Astrocyte (in vitro differentiated cells and primary cell): ENCODE data around the gene PEAK1. TPM values are rescaled to one million over a fixed set of nuclear protein-coding genes. Genes with fewer than 3 reads are reported as not detected.
A peak's percentile ranks its signal among the peaks of the same experiment; 100 is the strongest.

Source experiments
- DNase-seq: peaks from one replicate; pipeline ENCODE4 v3.0.0-alpha.2; 2010; ENCODE audit warnings: low read depth
- FAIRE-seq: peaks from 2 replicates; lab custom pipeline; 2011; peaks lifted over from hg19 to GRCh38; lab: Jason Lieb, UNC
- H2AFZ ChIP-seq: 2 replicates; pipeline ENCODE4 v1.6.0; 2012; ENCODE audit warnings: low read depth, low read length, inconsistent platforms
- H3K27ac ChIP-seq: 2 replicates; pipeline ENCODE4 v1.5.1; 2011; ENCODE audit warnings: low read depth, low read length, inconsistent platforms
- H3K27me3 ChIP-seq: 2 replicates; pipeline ENCODE4 v1.6.0; 2011; ENCODE audit warnings: low read length, inconsistent platforms; ENCODE audit not compliant: insufficient read depth
- H3K36me3 ChIP-seq: 2 replicates; pipeline ENCODE4 v1.5.1; 2011; ENCODE audit warnings: low read length, inconsistent platforms; ENCODE audit not compliant: insufficient read depth
- H3K4me1 ChIP-seq: 2 replicates; pipeline ENCODE4 v1.5.1; 2011; ENCODE audit warnings: low read length, inconsistent platforms; ENCODE audit not compliant: insufficient read depth
- H3K4me2 ChIP-seq: 2 replicates; pipeline ENCODE4 v1.6.0; 2012; ENCODE audit warnings: low read length, inconsistent platforms
- H3K4me3 ChIP-seq: 2 replicates; pipeline ENCODE4 v1.5.1; 2011; ENCODE audit warnings: low read depth, mild to moderate bottlenecking, low read length, inconsistent platforms; ENCODE audit not compliant: insufficient read depth
- H3K79me2 ChIP-seq: 2 replicates; pipeline ENCODE4 v1.6.0; 2012; ENCODE audit warnings: mild to moderate bottlenecking, low read length, inconsistent platforms; ENCODE audit not compliant: insufficient read depth
- H3K9ac ChIP-seq: 2 replicates; pipeline ENCODE4 v1.6.0; 2012; ENCODE audit warnings: mild to moderate bottlenecking, low read length, inconsistent platforms
- H3K9me3 ChIP-seq: 2 replicates; pipeline ENCODE4 v1.5.1; 2012; ENCODE audit warnings: low read depth, mild to moderate bottlenecking, low read length, inconsistent platforms; ENCODE audit not compliant: insufficient read depth
- H4K20me1 ChIP-seq: 2 replicates; pipeline ENCODE4 v1.6.0; 2012; ENCODE audit warnings: low read length, inconsistent platforms; ENCODE audit not compliant: insufficient read depth
- H3K27ac Mint-ChIP-seq: one replicate; pipeline ENCODE4 v1.8.0; 2021; ENCODE audit warnings: mild to moderate bottlenecking, mixed read lengths; ENCODE audit not compliant: unreplicated experiment
- H3K27me3 Mint-ChIP-seq: one replicate; pipeline ENCODE4 v1.8.0; 2021; ENCODE audit warnings: low read depth, mixed read lengths; ENCODE audit not compliant: unreplicated experiment
- H3K36me3 Mint-ChIP-seq: one replicate; pipeline ENCODE4 v1.8.0; 2021; ENCODE audit warnings: low read depth, mixed read lengths; ENCODE audit not compliant: unreplicated experiment
- H3K4me1 Mint-ChIP-seq: one replicate; pipeline ENCODE4 v1.8.0; 2021; ENCODE audit warnings: low read depth, mixed read lengths; ENCODE audit not compliant: unreplicated experiment
- H3K4me3 Mint-ChIP-seq: one replicate; pipeline ENCODE4 v1.8.0; 2021; ENCODE audit warnings: mild to moderate bottlenecking, moderate library complexity, mixed read lengths; ENCODE audit not compliant: unreplicated experiment
- H3K9me3 Mint-ChIP-seq: one replicate; pipeline ENCODE4 v1.8.0; 2021; ENCODE audit warnings: mild to moderate bottlenecking, mixed read lengths; ENCODE audit not compliant: unreplicated experiment
- CTCF ChIP-seq: IDR thresholded peaks from 2 replicates; pipeline ENCODE4 v1.5.1; 2011; ENCODE audit warnings: low read depth, mild to moderate bottlenecking, inconsistent platforms, low read length, moderate library complexity; ENCODE audit not compliant: insufficient read depth
- EZH2 ChIP-seq: IDR thresholded peaks from 2 replicates; pipeline ENCODE4 v1.6.1; 2012; ENCODE audit warnings: mild to moderate bottlenecking, low read length, inconsistent platforms; ENCODE audit not compliant: insufficient read depth
- total RNA-seq: library from RNA; stranded (reverse); gene quantifications from 2 replicates; pipeline ENCODE4 v1.2.1, GENCODE V29; 2021

The PEAK1 gene
- total RNA-seq, 1 donor from 2014 or later: 62.3 TPM

- no peak overlapping the region for H3K9ac ChIP-seq
- H3K4me1 Mint-ChIP-seq: peaks cover 8% of the 10 kb centered on the region
- no peak for FAIRE-seq
- no peaks in the 10 kb centered on the region for H3K36me3 ChIP-seq
- H3K27ac ChIP-seq: no peak overlapping the region
- DNase-seq: peak; percentile 11
- no peak overlapping the region for H2AFZ ChIP-seq
- peak overlapping the region; percentile 2 for H3K4me2 ChIP-seq
- no peaks in the 10 kb centered on the region for H3K9me3 ChIP-seq
- peaks cover 31% of the 10 kb centered on the region for H4K20me1 ChIP-seq
- no peak for TF ChIP-seq EZH2
- no peak overlapping the region for H3K27ac Mint-ChIP-seq
- no peaks in the 10 kb centered on the region for H3K27me3 ChIP-seq
- H3K36me3 Mint-ChIP-seq: peaks cover 2% of the 10 kb centered on the region
- no peaks in the 10 kb centered on the region for H3K27me3 Mint-ChIP-seq
- H3K4me3 ChIP-seq: no peak overlapping the region
- no peak overlapping the region for H3K4me3 Mint-ChIP-seq
- no peaks in the 10 kb centered on the region for H3K9me3 Mint-ChIP-seq
- H3K79me2 ChIP-seq: peaks cover 48% of the 10 kb centered on the region
- H3K4me1 ChIP-seq: no peaks in the 10 kb centered on the region
Observed at GRCh38 chr15:77347197-77347596, 72.7 kb downstream of the PEAK1 start.

GRCh38 chr15:77346245-77347036 lies 73.5 kb downstream of the PEAK1 start:
- FAIRE-seq: no peak
- Histone ChIP-seq H3K27me3 (no peaks in the 10 kb centered on the region), H3K36me3 (no peaks in the 10 kb centered on the region), H3K79me2 (peaks cover 51% of the 10 kb centered on the region), H3K27ac (no peak overlapping the region), H3K4me2 (peak overlapping the region; percentile 2), H3K4me1 (no peaks in the 10 kb centered on the region), H3K9me3 (no peaks in the 10 kb centered on the region), H4K20me1 (peaks cover 26% of the 10 kb centered on the region), H2AFZ (no peak overlapping the region), H3K9ac (no peak overlapping the region), H3K4me3 (no peak overlapping the region)
- Mint-ChIP-seq H3K4me3 (no peak overlapping the region), H3K27me3 (no peaks in the 10 kb centered on the region), H3K9me3 (no peaks in the 10 kb centered on the region), H3K4me1 (peaks cover 8% of the 10 kb centered on the region), H3K36me3 (peaks cover 2% of the 10 kb centered on the region), H3K27ac (no peak overlapping the region)
- no peak for TF ChIP-seq CTCF
- no peak for TF ChIP-seq EZH2
- DNase-seq: no peak

GRCh38 chr15:77342807-77343206 lies 77.1 kb downstream of the PEAK1 start:
- no peak overlapping the region for H3K27ac Mint-ChIP-seq
- Histone ChIP-seq H3K9me3 (no peaks in the 10 kb centered on the region), H3K27me3 (no peaks in the 10 kb centered on the region), H3K9ac (no peak overlapping the region), H3K79me2 (peaks cover 39% of the 10 kb centered on the region), H2AFZ (no peak overlapping the region), H3K4me3 (no peak overlapping the region), H4K20me1 (peaks cover 31% of the 10 kb centered on the region), H3K27ac (no peak overlapping the region), H3K4me2 (no peak overlapping the region), H3K36me3 (no peaks in the 10 kb centered on the region), H3K4me1 (no peaks in the 10 kb centered on the region)
- H3K9me3 Mint-ChIP-seq: no peaks in the 10 kb centered on the region
- H3K4me3 Mint-ChIP-seq: no peak overlapping the region
- peaks cover 8% of the 10 kb centered on the region for H3K4me1 Mint-ChIP-seq
- no peak for TF ChIP-seq EZH2
- TF ChIP-seq CTCF: no peak
- no peak for DNase-seq
- no peaks in the 10 kb centered on the region for H3K27me3 Mint-ChIP-seq
- FAIRE-seq: peak; percentile 73
- H3K36me3 Mint-ChIP-seq: peaks cover 5% of the 10 kb centered on the region
